K562 (cell line): ENCODE results near the gene ZBTB22. TPM values are rescaled to one million over a fixed set of nuclear protein-coding genes. Genes with fewer than 3 reads are reported as not detected.

Experiments
- BCL6 ChIP-seq: fragments of 250-450 bp; sonication (Bioruptor Pico); IDR thresholded peaks from 2 replicates; pipeline ENCODE4 v1.4.0; 2020
- CHCHD3 ChIP-seq: fragments of 250-450 bp; sonication (Bioruptor Pico); IDR thresholded peaks from 2 replicates; pipeline ENCODE4 v2.1.2; 2022; ENCODE audit warnings: mild to moderate bottlenecking
- GTF2B ChIP-seq: IDR thresholded peaks from 2 replicates; pipeline ENCODE4 v1.6.1; 2011; ENCODE audit not compliant: insufficient read length; ENCODE audit errors: extremely low read depth
- MAFG ChIP-seq: fragments of 450-650 bp; conservative IDR thresholded peaks from 2 replicates; pipeline ENCODE4 v1.6.1; 2016; ENCODE audit warnings: missing genetic modification characterization, missing compliant biosample characterization
- MGA ChIP-seq: fragments of 450-650 bp; IDR thresholded peaks from 2 replicates; pipeline ENCODE4 v1.6.1; 2016; ENCODE audit warnings: mild to moderate bottlenecking, moderate library complexity
- TSC22D4 ChIP-seq: fragments of 450-650 bp; IDR thresholded peaks from 2 replicates; pipeline ENCODE4 v1.6.1; 2016; ENCODE audit warnings: missing genetic modification characterization, missing biosample characterization, control low read depth
- UBTF ChIP-seq, 2 experiments: IDR thresholded peaks; 2 replicates each; pipeline ENCODE4 v1.6.1; 2012; ENCODE audit warnings: improper control_type of control experiment in 2 of 2, low read depth in 2 of 2, low read length in 2 of 2, borderline replicate concordance in 1 of 2
- XRCC4 ChIP-seq: IDR thresholded peaks from one replicate; pipeline ENCODE4 v1.6.1; 2011; ENCODE audit not compliant: insufficient read depth, insufficient read length; ENCODE audit errors: extremely low read depth
- ZBTB34 ChIP-seq: fragments of 250-450 bp; sonication (Bioruptor Pico); IDR thresholded peaks from 2 replicates; pipeline ENCODE4 v1.8.0; 2021; ENCODE audit warnings: mild to moderate bottlenecking, moderate library complexity
- ZBTB43 ChIP-seq: sonication (generic); formaldehyde crosslinking; IDR thresholded peaks from 2 replicates; pipeline ENCODE4 v1.8.0; 2023; ENCODE audit warnings: mild to moderate bottlenecking, missing genetic modification reagents
- polyA plus RNA-seq, 8 experiments: library from polyadenylated mRNA; depleted of rRNA in 4 of 8; stranded (reverse) in 5 of 8; unstranded in 3 of 8; fragments of >200 nt; fragmentation: Nextera tagmentation in 2 of 8; fragmentation: Illumina TruSeq in 1 of 8; extraction: Ambion mirVana in 2 of 8; extraction: Trizol in 1 of 8; gene quantifications; 2 replicates each; pipeline versions ENCODE4 v1.2.1 to v1.2.3, GENCODE V29; 2011 to 2014; ENCODE audit warnings: inconsistent platforms in 1 of 8, missing spikeins in 1 of 8
- total RNA-seq, 7 experiments: library from RNA; depleted of rRNA in 6 of 7; stranded (reverse); fragments of >200 nt in 6 of 7; fragmentation: Illumina TruSeq in 2 of 7; extraction: Trizol in 2 of 7; gene quantifications; 2 replicates each; pipeline versions ENCODE4 v1.2.1 to v1.2.3, GENCODE V29; 2011 to 2021; ENCODE audit warnings: low replicate concordance in 1 of 7

ZBTB22 gene
- total and polyA plus RNA-seq, 9 of the 15 experiments (the other 6 are each of a cell fraction or from before 2014, with no cell fraction given): 0.21 to 11.9 (median 7.1) TPM

- TF ChIP-seq MGA (no peak), TSC22D4 (no peak), BCL6 (CRISPR knock-in tag) (no peak), GTF2B (no peak), XRCC4 (no peak), MAFG (tag) (no peak), ZBTB43 (CRISPR knock-in tag) (no peak), UBTF (IDR thresholded peaks at IDR 0.05; ENCODE audit: borderline replicate concordance in 1 of 2, low read depth in 2 of 2, low read length in 2 of 2) (no peak), ZBTB34 (CRISPR knock-in tag) (no peak), CHCHD3 (CRISPR knock-in tag) (no peak)
Measured at GRCh38 chr6:33359331-33359730, 41.8 kb upstream of the ZBTB22 start (continued).
